GM23248 (cell line): ENCODE data around the gene MTRF1L.
"Not testable (repeated sequence)": the region's sequence is repeated elsewhere in the genome, so short reads cannot be mapped to it uniquely, and the experiment has no call there.

ENCODE experiments used
- EZH2 ChIP-seq: fragments of 200-600 bp; sonication (generic); IDR thresholded peaks from 2 replicates; pipeline ENCODE4 v1.6.1; 2018; ENCODE audit warnings: antibody characterized with exemption, mild to moderate bottlenecking; ENCODE audit not compliant: insufficient read depth, poor library complexity, severe bottlenecking
- EZH2phosphoT487 ChIP-seq: fragments of 200-600 bp; sonication (generic); IDR thresholded peaks from 2 replicates; pipeline ENCODE4 v1.6.1; 2018; ENCODE audit warnings: antibody characterized with exemption, moderate library complexity, mild to moderate bottlenecking, low read depth; ENCODE audit not compliant: insufficient read depth

DNA sequence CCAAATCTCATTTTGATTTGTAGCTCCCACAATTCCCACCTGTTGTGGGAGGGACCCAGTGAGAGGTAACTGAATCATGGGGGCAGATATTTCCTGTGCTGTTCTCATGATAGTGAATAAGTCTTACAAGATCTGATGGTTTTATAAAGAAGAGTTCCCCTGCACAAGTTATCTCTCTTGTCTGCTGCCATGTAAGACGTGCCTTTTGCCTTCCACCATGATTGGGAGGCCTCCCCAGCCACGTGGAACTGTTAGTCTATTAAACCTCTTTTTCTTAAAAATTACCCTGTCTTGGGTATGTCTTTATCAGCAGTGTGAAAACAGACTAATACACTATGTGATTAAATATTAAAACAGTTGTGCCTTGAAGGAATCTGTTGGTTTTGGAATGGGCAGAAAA is 3.0 kb downstream of the MTRF1L start:
- not testable (repeated sequence) for TF ChIP-seq EZH2, EZH2phosphoT487
